SU-DHL-6 (cell line): ENCODE data around the gene VWDE.

Experiments used
- H2AFZ ChIP-seq: fragments of 200-600 bp; sonication (generic); 2 replicates; pipeline ENCODE4 v1.6.1; 2014; ENCODE audit warnings: low read depth, mild to moderate bottlenecking, moderate library complexity, mixed read lengths, antibody characterized with exemption, low read length; ENCODE audit not compliant: severe bottlenecking
- H3F3A ChIP-seq: fragments of 200-600 bp; shearing (Covaris generic); 2 replicates; pipeline ENCODE4 v1.6.0; 2016; ENCODE audit warnings: antibody characterized with exemption, mild to moderate bottlenecking; ENCODE audit not compliant: insufficient read depth
- H3K27ac ChIP-seq: fragments of 200-600 bp; sonication (generic); 2 replicates; pipeline ENCODE4 v1.5.1; 2016; ENCODE audit warnings: low read depth, mild to moderate bottlenecking, low read length, moderate library complexity, mixed read lengths
- H3K27me3 ChIP-seq: fragments of 200-600 bp; sonication (generic), shearing (Covaris generic); 2 replicates; pipeline ENCODE4 v1.6.0; 2014; ENCODE audit warnings: mild to moderate bottlenecking, low read length
- H3K36me3 ChIP-seq: fragments of 200-600 bp; sonication (generic); 2 replicates; pipeline ENCODE4 v1.6.1; 2014; ENCODE audit warnings: mild to moderate bottlenecking, low read length, mixed read lengths
- H3K4me2 ChIP-seq: fragments of 300-600, 200-600 bp; shearing (Covaris generic), sonication (generic); 2 replicates; pipeline ENCODE4 v1.6.0; 2014; ENCODE audit warnings: low read length, low read depth, mild to moderate bottlenecking; ENCODE audit not compliant: poor library complexity, severe bottlenecking
- H3K4me3 ChIP-seq: fragments of 200-600 bp; sonication (generic); 2 replicates; pipeline ENCODE4 v1.5.1; 2014; ENCODE audit warnings: antibody characterized with exemption, low read length, mild to moderate bottlenecking, mixed read lengths; ENCODE audit not compliant: insufficient read depth, poor library complexity, severe bottlenecking
- H3K79me2 ChIP-seq: fragments of 200-600 bp; sonication (generic); 2 replicates; pipeline ENCODE4 v1.6.1; 2014; ENCODE audit warnings: mild to moderate bottlenecking, low read length, moderate library complexity; ENCODE audit not compliant: insufficient read depth
- H3K9ac ChIP-seq: fragments of 200-600 bp; sonication (generic); 2 replicates; pipeline ENCODE4 v1.7.0; 2014; ENCODE audit warnings: mild to moderate bottlenecking, low read length
- H3K9me2 ChIP-seq: fragments of 200-600 bp; sonication (generic); replicated peaks from 2 replicates; pipeline ENCODE4 v1.6.1; 2014; ENCODE audit warnings: low read length; ENCODE audit not compliant: insufficient read depth
- H3K9me3 ChIP-seq: fragments of 200-600 bp; sonication (generic); 2 replicates; pipeline ENCODE4 v1.6.1; 2014; ENCODE audit warnings: low read length, mixed read lengths; ENCODE audit not compliant: insufficient read depth
- H4K20me1 ChIP-seq: fragments of 200-600 bp; sonication (generic); 2 replicates; pipeline ENCODE4 v1.6.1; 2014; ENCODE audit warnings: low read depth, mild to moderate bottlenecking, antibody characterized with exemption, low read length, moderate library complexity, mixed read lengths
- EZH2phosphoT487 ChIP-seq: fragments of 200-600 bp; sonication (generic), shearing (Covaris generic); conservative IDR thresholded peaks from 2 replicates; pipeline ENCODE4 v1.6.1; 2018; ENCODE audit warnings: mild to moderate bottlenecking, antibody characterized with exemption, low read length, moderate library complexity, mixed read lengths
- TF ChIP-seq, protein P1 (sequence below): fragments of 200-600 bp; sonication (generic); IDR thresholded peaks from one replicate; pipeline ENCODE4 v1.5.1; 2017; ENCODE audit warnings: antibody characterized with exemption, mild to moderate bottlenecking, low read length, moderate library complexity; ENCODE audit not compliant: insufficient read depth, poor library complexity, severe bottlenecking

VWDE gene

DNA sequence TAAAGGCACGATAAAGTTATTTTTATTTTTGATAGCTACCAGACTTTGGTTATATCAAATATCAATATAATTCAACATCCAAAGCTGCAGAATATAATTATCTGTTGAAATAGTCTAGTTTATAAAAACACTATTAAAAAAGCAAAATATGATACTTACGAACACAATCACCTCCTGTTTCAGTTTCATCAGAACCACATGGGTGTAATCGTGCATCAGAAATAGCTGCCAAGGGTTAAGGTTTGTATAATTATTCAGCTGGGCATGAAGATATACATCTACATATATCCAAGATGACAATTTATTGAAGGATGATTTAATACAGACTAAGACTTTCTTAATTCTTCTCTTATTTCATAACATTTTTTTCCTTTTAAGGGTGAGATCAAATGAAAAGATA lies 20.3 kb downstream of the VWDE start:
- Histone ChIP-seq H3K9me2 (no peaks in the 10 kb centered on the region), H4K20me1 (no peaks in the 10 kb centered on the region), H3K36me3 (no peaks in the 10 kb centered on the region), H3K4me2 (no peak overlapping the region), H3K27ac (no peak overlapping the region), H3K79me2 (no peaks in the 10 kb centered on the region), H3K4me3 (no peak overlapping the region), H3K9me3 (no peaks in the 10 kb centered on the region), H3K9ac (no peak overlapping the region), H3K27me3 (no peaks in the 10 kb centered on the region), H2AFZ (no peak overlapping the region), H3F3A (no peaks in the 10 kb centered on the region)
- TF ChIP-seq EZH2phosphoT487 = no peak
- TF ChIP-seq, protein P1, sequence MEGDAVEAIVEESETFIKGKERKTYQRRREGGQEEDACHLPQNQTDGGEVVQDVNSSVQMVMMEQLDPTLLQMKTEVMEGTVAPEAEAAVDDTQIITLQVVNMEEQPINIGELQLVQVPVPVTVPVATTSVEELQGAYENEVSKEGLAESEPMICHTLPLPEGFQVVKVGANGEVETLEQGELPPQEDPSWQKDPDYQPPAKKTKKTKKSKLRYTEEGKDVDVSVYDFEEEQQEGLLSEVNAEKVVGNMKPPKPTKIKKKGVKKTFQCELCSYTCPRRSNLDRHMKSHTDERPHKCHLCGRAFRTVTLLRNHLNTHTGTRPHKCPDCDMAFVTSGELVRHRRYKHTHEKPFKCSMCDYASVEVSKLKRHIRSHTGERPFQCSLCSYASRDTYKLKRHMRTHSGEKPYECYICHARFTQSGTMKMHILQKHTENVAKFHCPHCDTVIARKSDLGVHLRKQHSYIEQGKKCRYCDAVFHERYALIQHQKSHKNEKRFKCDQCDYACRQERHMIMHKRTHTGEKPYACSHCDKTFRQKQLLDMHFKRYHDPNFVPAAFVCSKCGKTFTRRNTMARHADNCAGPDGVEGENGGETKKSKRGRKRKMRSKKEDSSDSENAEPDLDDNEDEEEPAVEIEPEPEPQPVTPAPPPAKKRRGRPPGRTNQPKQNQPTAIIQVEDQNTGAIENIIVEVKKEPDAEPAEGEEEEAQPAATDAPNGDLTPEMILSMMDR = no peak

DNA sequence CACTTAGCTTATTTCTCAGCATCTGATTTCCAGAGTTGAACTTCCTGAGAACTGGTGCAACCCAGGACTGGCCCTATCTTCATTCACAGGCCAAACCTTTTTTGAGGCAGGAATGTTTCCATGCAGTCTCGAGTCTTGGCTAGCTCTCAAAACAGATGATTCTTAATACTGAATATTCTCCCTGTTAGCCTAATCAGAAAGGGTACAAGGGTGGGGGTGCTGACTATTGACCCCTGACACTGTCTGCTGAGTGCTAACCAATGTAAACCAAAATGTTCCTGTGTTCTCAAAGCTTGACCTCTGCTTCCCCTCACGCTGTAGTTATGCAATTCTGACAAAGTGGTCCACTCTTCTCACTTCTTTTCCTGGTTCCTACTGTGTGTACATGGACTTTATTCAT lies 25.3 kb downstream of the VWDE start:
- Histone ChIP-seq H3K79me2 (no peaks in the 10 kb centered on the region), H3K9ac (no peak overlapping the region), H3K9me2 (no peaks in the 10 kb centered on the region), H3K27me3 (no peaks in the 10 kb centered on the region), H3F3A (no peaks in the 10 kb centered on the region), H3K27ac (no peak overlapping the region), H4K20me1 (peaks cover 3% of the 10 kb centered on the region; the same call in 1 of the 2 replicates), H2AFZ (no peak overlapping the region), H3K9me3 (no peaks in the 10 kb centered on the region), H3K4me2 (no peak overlapping the region), H3K36me3 (no peaks in the 10 kb centered on the region), H3K4me3 (no peak overlapping the region)
- no peak for TF ChIP-seq EZH2phosphoT487
- TF ChIP-seq, protein P1 = no peak

DNA sequence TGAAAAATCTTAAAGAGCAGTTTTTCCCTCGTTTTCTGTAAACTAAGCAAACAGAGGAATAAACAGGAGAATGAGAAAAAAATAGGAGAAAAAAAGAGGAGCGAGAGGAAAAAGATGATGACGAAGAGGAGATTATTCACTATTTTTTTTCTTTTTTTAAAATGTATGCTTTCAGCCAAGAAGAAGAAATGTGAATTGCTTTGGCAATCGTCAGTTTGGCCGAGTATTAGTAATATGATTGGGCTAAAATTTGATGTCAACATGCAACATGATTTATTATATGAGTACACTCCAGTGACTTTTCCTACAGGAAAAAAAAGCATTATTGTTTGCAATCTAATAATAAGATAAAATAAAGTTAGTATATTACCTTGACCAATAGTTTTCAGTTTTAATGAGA lies 26.3 kb downstream of the VWDE start:
- Histone ChIP-seq H3K27ac (no peak overlapping the region), H3K4me2 (no peak overlapping the region), H3K36me3 (no peaks in the 10 kb centered on the region), H3K4me3 (no peak overlapping the region), H3K9me2 (no peaks in the 10 kb centered on the region), H3K9me3 (no peaks in the 10 kb centered on the region), H4K20me1 (peaks cover 3% of the 10 kb centered on the region; the same call in 1 of the 2 replicates), H3K79me2 (no peaks in the 10 kb centered on the region), H3F3A (no peaks in the 10 kb centered on the region), H3K9ac (no peak overlapping the region), H3K27me3 (no peaks in the 10 kb centered on the region), H2AFZ (no peak overlapping the region)
- TF ChIP-seq, protein P1 = no peak
- TF ChIP-seq EZH2phosphoT487 = no peak
